Hematopoietic multipotent progenitor cell treated with erythropoietin and hydrocortisone succinate and interleukin-3 and kit ligand, for 6 days (in vitro differentiated cells): Measurements from ENCODE around the gene ATG4D.
"Not testable (repeated sequence)": the region's sequence is repeated elsewhere in the genome, so short reads cannot be mapped to it uniquely, and the experiment has no call there.

Source experiments
- DNase-seq: peaks from one replicate; pipeline ENCODE4 v3.0.0-alpha.2; 2015

ATG4D gene

DNA sequence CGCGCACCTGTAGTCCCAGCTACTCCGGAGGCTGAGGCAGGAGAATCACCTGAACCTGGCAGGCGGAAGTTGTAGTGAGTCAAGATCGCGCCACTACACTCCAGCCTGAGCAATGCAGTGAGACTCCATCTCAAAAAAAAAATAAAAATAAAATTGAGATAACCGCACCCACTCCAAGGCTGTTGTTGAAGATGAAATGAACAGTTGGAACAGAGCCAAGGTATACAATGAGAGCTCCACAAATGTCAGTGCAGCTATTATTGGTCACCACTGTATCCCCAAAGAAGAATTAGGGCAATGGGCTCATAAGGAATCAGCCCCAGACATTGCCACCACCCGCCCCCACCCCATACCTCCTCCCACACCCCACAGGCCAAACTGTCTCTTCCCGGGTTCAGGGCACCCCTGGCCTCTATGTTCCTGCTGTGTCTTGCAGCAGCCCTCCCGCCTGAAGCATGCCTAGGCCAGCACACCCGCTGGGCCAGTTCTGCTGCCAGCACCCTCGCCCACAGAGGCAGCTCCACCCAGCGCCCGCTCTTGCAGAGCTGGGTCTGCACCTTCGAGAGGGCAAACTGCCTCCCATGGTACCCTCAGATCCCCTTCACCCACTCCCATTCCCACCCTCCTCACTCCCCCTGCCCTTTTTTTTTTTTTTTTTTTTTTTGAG is 22.9 kb upstream of the ATG4D start:
- peak; percentile 59 for DNase-seq

- no peak for DNase-seq
Measured at GRCh38 chr19:10521461-10522171, 22.1 kb upstream of the ATG4D start.

DNA sequence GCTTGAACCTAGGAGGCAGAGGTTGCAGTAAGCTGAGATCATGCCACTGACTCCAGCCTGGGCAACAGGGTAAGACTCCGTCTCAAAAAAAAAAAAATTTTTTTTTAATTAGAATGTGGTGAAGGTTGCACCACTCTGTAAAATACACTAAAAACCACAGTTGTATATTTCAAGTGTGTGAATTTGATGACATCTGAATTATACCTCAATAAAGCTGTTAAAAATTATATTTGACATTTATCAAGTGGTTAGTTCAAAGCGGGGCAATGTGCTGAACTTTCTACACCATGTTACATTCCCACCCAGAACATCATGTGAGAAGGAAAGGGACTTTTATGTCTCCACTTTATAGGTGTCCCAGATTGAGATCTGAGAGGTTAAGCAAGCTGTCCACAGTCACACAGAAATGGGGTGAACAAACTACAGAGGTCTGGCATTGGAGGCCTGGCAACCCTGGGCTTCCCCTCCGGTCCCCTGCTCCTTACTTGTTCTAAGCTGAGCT is 20.5 kb upstream of the ATG4D start:
- DNase-seq = no peak

GRCh38 chr19:10525636-10526035 is 18.1 kb upstream of the ATG4D start:
- DNase-seq = no peak

- DNase-seq = not testable (repeated sequence)
Measured at GRCh38 chr19:10526887-10527286, 16.8 kb upstream of the ATG4D start.

DNA sequence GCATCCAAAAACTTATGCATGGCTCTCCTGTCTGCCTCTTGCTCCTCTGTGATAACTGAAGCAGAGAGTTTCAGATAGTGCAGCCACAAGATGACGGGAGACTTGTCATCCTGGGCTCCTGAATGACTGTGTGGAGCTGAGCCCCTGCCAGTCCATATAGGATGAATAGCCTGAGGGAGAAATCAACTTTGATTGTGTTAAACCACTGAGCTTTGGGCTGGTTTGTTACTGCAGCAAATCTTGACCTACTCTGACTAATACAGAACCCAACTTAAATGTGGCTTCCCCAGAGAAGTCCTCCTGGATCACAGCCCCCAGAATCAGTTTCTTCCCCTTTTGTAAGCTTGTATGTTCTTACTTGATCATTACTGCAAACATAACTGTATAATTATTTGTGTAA is 11.2 kb upstream of the ATG4D start:
- DNase-seq = no peak

- no peak for DNase-seq
Measured at GRCh38 chr19:10533646-10534386, 9.9 kb upstream of the ATG4D start.

DNA sequence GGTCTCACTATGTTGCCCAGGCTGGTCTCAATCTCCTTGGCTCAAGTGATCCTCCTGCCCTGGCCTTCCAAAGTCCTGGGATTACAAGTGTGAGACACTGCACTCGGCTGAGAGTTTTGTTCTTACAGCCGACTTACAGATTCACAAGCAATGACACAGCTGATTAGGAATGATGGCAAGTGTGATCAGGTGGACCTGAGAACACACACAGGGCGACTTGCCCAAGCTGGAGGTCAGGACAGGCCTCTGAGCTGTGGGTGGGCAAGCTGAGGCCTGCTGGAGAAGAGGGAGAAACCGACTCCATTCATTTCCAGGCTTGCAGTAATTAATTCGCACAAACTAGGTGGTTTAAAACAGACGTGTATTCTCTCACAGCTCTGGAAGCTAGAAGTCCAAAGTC is 8.1 kb upstream of the ATG4D start:
- DNase-seq = no peak

- no peak for DNase-seq
Measured at GRCh38 chr19:10537668-10538067, 6.0 kb upstream of the ATG4D start.

GRCh38 chr19:10538204-10538983 is 5.3 kb upstream of the ATG4D start:
- no peak for DNase-seq

- DNase-seq = peak; percentile 48
Measured at GRCh38 chr19:10539016-10539415, 4.7 kb upstream of the ATG4D start.

- peak; percentile 50 for DNase-seq
Measured at GRCh38 chr19:10543059-10543419, 665 bp upstream of the ATG4D start.

GRCh38 chr19:10544242-10544752 is 593 bp downstream of the ATG4D start:
- peak; percentile 70 for DNase-seq

DNA sequence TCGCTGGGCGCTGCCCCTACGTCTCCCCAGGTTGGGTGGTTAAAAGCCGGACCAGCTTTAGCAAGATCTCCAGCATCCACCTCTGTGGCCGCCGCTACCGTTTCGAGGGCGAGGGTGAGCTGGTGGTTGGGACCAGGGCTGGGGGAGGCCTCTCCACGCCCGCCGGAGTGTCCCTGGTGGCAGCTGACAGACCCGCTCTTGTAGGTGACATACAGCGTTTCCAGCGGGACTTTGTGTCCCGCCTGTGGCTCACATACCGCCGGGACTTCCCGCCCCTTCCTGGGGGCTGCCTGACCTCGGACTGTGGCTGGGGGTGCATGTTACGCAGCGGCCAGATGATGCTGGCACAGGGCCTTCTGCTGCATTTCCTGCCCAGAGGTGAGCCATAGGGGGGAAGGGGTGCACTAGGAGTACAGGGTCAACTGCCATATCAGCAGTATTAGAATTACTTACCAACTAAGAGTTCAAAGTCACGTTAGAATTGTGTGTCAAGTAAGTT is 1.1 kb downstream of the ATG4D start:
- DNase-seq = peak; percentile 32

GRCh38 chr19:10546817-10547216 is 3.1 kb downstream of the ATG4D start:
- DNase-seq = no peak

DNA sequence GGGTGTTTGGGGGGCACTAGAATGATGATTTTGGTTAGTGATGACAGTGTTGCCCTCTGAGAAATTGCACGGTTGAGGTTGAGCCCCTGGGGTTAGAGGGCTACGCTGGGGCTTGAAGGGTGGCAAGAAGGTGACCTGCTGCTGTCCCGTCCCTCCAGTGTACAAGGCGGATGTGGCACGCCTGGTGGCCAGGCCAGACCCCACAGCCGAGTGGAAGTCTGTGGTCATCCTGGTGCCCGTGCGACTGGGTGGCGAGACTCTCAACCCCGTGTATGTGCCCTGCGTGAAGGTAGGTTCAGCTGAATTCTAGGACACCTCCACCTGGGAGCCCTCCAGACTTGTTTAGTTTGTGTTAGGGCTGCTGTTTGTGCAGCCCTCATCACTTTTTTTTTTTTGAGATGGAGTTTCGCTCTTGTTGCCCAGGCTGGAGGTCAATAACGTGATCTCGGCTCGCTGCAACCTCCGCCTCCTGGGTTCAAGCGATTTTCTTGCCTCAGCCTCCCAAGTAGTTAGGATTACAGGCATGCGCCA is 5.1 kb downstream of the ATG4D start:
- DNase-seq = no peak

GRCh38 chr19:10549733-10550132 is 6.0 kb downstream of the ATG4D start:
- no peak for DNase-seq

- DNase-seq = no peak
Measured at GRCh38 chr19:10550336-10550735, 6.6 kb downstream of the ATG4D start.

DNA sequence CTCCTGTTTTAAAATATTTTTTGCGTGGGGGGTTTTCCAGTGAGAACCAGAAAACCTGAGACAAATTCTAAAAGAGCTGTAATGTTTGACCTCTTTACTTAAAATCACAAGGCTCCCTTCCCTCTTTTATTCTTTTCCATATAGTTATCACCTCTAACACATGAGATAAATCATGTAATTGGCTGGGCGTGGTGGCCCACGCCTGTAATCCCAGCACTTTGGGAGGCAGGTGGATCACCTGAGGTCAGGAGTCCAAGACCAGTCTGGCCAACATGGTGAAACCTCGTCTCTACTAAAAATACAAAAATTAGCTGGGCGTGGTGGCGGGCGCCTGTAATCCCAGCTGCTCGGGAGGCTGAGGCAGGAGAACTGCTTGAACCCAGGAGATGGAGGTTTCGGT is 7.3 kb downstream of the ATG4D start:
- not testable (repeated sequence) for DNase-seq

DNA sequence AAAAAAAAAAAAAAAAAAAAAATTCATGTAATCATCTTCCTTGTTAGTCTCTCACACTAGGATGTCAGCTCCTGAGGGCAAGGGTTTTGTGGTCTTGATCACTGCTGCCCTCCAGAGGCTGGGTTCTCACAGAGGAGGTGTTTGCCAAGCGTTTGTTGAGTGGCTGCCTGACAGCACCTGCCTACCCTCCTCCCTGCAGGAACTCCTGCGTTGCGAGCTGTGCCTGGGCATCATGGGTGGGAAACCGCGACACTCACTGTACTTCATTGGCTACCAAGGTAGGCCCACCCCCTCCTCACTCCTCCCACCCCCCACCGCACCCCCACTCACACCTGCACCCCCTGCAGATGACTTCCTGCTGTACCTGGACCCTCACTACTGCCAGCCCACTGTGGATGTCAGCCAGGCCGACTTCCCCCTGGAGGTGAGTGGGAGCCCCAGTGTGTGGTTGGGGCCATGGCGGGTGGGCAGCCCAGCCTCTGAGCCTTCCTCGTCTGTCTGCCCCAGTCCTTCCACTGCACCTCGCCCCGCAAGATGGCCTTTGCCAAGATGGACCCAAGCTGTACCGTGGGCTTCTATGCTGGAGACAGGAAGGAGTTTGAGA is 8.1 kb downstream of the ATG4D start:
- peak; percentile 86 for DNase-seq

- peak; percentile 76 for DNase-seq
Measured at GRCh38 chr19:10552510-10553053, 8.9 kb downstream of the ATG4D start.
